ENCODE measurements around the gene VEZF1. TPM values are rescaled to one million over a fixed set of nuclear protein-coding genes. Genes with fewer than 3 reads are reported as not detected.

VEZF1 gene
- 80.6 to 84.9 TPM (median 82.5 TPM) in 3 replicates for total RNA-seq

GRCh38 chr17:57987581-57988300 is at the start of gene VEZF1:
Gene VEZF1, minus strand, starts transcription at chr17:57988254. Its CDS starts 143 bp downstream, at chr17:57988111.
- Mint-ChIP-seq H3K27ac (peak within 1 kb of the TSS; percentile 98), H3K4me3 (peak within 1 kb of the TSS; percentile 89), H3K4me1 (peaks cover 55% of the 10 kb centered on the region), H3K27me3 (ENCODE audit: low read depth) (no peaks in the 10 kb centered on the region), H3K9me3 (no peaks in the 10 kb centered on the region), H3K36me3 (peaks cover 1% of the 10 kb centered on the region)
- TF ChIP-seq CTCF (IDR thresholded peaks at IDR 0.05; ENCODE audit: unreplicated experiment) = no peak
- peak; percentile 72 to 81 for DNase-seq (ENCODE audit: low spot score in 2 of 2, unreplicated experiment in 2 of 2)

GRCh38 chr17:58032691-58033415 is 44.8 kb upstream of the VEZF1 start:
- TF ChIP-seq CTCF (IDR thresholded peaks at IDR 0.05; ENCODE audit: unreplicated experiment) = no peak
- no peak overlapping the region for H3K4me3 Mint-ChIP-seq
- H3K27me3 Mint-ChIP-seq (ENCODE audit: low read depth) = no peaks in the 10 kb centered on the region
- peaks cover 10% of the 10 kb centered on the region for H3K9me3 Mint-ChIP-seq
- no peak for DNase-seq (ENCODE audit: low spot score in 2 of 2, unreplicated experiment in 2 of 2)
- no peak overlapping the region for H3K27ac Mint-ChIP-seq
- no peaks in the 10 kb centered on the region for H3K4me1 Mint-ChIP-seq
- peaks cover 2% of the 10 kb centered on the region for H3K36me3 Mint-ChIP-seq

- peaks cover 2% of the 10 kb centered on the region for H3K36me3 Mint-ChIP-seq
- peaks cover 4% of the 10 kb centered on the region for H3K27me3 Mint-ChIP-seq (ENCODE audit: low read depth)
- H3K4me3 Mint-ChIP-seq = no peak overlapping the region
- TF ChIP-seq CTCF (IDR thresholded peaks at IDR 0.05; ENCODE audit: unreplicated experiment) = no peak
- H3K9me3 Mint-ChIP-seq = peaks cover 16% of the 10 kb centered on the region
- H3K4me1 Mint-ChIP-seq = peaks cover under 1% of the 10 kb centered on the region
- no peak overlapping the region for H3K27ac Mint-ChIP-seq
- no peak for DNase-seq (ENCODE audit: low spot score in 2 of 2, unreplicated experiment in 2 of 2)
Measured at GRCh38 chr17:58028578-58028977, 40.5 kb upstream of the VEZF1 start.

- H3K4me3 Mint-ChIP-seq = no peak overlapping the region
Measured at GRCh38 chr17:58020401-58020800, 32.3 kb upstream of the VEZF1 start.

GRCh38 chr17:58019521-58019920 is 31.5 kb upstream of the VEZF1 start:
- no peak for DNase-seq (ENCODE audit: low spot score in 2 of 2, unreplicated experiment in 2 of 2)
- Mint-ChIP-seq H3K9me3 (no peaks in the 10 kb centered on the region), H3K27ac (no peak overlapping the region), H3K27me3 (ENCODE audit: low read depth) (no peaks in the 10 kb centered on the region), H3K4me3 (no peak overlapping the region), H3K4me1 (peaks cover 8% of the 10 kb centered on the region), H3K36me3 (no peaks in the 10 kb centered on the region)
- no peak for TF ChIP-seq CTCF (IDR thresholded peaks at IDR 0.05; ENCODE audit: unreplicated experiment)

More at GRCh38 chr17:58020401-58020800, 32.3 kb upstream of the VEZF1 start:
- no peak overlapping the region for H3K27ac Mint-ChIP-seq
- TF ChIP-seq CTCF (IDR thresholded peaks at IDR 0.05; ENCODE audit: unreplicated experiment) = no peak
- H3K36me3 Mint-ChIP-seq = no peaks in the 10 kb centered on the region
- peaks cover 8% of the 10 kb centered on the region for H3K4me1 Mint-ChIP-seq
- no peaks in the 10 kb centered on the region for H3K27me3 Mint-ChIP-seq (ENCODE audit: low read depth)
- DNase-seq (ENCODE audit: low spot score in 2 of 2, unreplicated experiment in 2 of 2) = no peak
- no peaks in the 10 kb centered on the region for H3K9me3 Mint-ChIP-seq
